Aorta (tissue), 5 donors: Measurements from ENCODE around the gene BGN. TPM values are rescaled to one million over a fixed set of nuclear protein-coding genes. Genes with fewer than 3 reads are reported as not detected.
A peak's percentile ranks its signal among the peaks of the same experiment; 100 is the strongest.

ENCODE experiments used
- ATAC-seq: fragments of 200-7000 bp; cut with Tn5 transposase; one replicate; pipeline ENCODE4 v1.9.1; 2022; ENCODE audit warnings: moderate library complexity; ENCODE audit not compliant: low FRiP score
- DNase-seq, 2 donors: peaks; one replicate each; pipeline ENCODE4 v3.0.0-alpha.2; 2020
- H3K27ac ChIP-seq, 2 donors: one replicate each; pipeline ENCODE4 v1.5.1; 2013; ENCODE audit warnings: low read length in 2 of 2, mild to moderate bottlenecking in 2 of 2, moderate library complexity in 2 of 2, control low read depth in 1 of 2, inconsistent platforms in 1 of 2, low read depth in 1 of 2
- H3K27me3 ChIP-seq, 2 donors: one replicate each; pipeline ENCODE4 v1.6.1; 2013; ENCODE audit warnings: control low read depth in 1 of 2, low read length in 1 of 2, mild to moderate bottlenecking in 1 of 2, moderate library complexity in 1 of 2; ENCODE audit not compliant: insufficient read depth in 2 of 2, control insufficient read depth in 1 of 2
- H3K36me3 ChIP-seq, 2 donors: one replicate each; pipeline ENCODE4 v1.6.1; 2013; ENCODE audit warnings: control low read depth in 1 of 2, low read length in 1 of 2, mild to moderate bottlenecking in 1 of 2; ENCODE audit not compliant: insufficient read depth in 2 of 2, control insufficient read depth in 1 of 2
- H3K4me1 ChIP-seq, 2 donors: one replicate each; pipeline ENCODE4 v1.6.1; 2013; ENCODE audit warnings: low read length in 2 of 2, control low read depth in 1 of 2, mild to moderate bottlenecking in 1 of 2, moderate library complexity in 1 of 2; ENCODE audit not compliant: insufficient read depth in 2 of 2, control insufficient read depth in 1 of 2
- H3K4me3 ChIP-seq, 2 donors: one replicate each; pipeline ENCODE4 v1.5.1; 2013; ENCODE audit warnings: low read length in 2 of 2, control low read depth in 1 of 2, mild to moderate bottlenecking in 1 of 2
- H3K9me3 ChIP-seq: one replicate; pipeline ENCODE4 v1.6.1; 2013; ENCODE audit warnings: mild to moderate bottlenecking, low read length; ENCODE audit not compliant: control insufficient read depth
- WGBS, 2 donors: extraction: QIAGEN DNeasy Blood & Tissue Kit; methylation state at CpG; one replicate each; pipeline ENCODE4 v1.1.7; 2013; 5-methylcytosine and 5-hydroxymethylcytosine counted together
- intact Hi-C, 2 donors: fragments of 100-400 bp; cut with DNase I; formaldehyde crosslinking; loops; one replicate each; pipeline versions ENCODE4 v1.14.2 to v1.15.0; 2022
- polyA plus RNA-seq, 2 donors: library from polyadenylated mRNA; stranded (reverse); fragments of 200-250 nt; gene quantifications; one replicate each; pipeline ENCODE4 v1.2.3, GENCODE V29; 2013
- total RNA-seq, 2 donors: library from RNA; stranded (reverse); fragmentation: NEBNext Ultra II Directional; extraction: Animal tissue kit (Norgen Biotek cat#: 25700); gene quantifications; one replicate each; pipeline ENCODE4 v1.2.1, GENCODE V29; 2021
- donor health status: healthy with polysubstance abuse.
- donor health status: Bipolar disorder and iron deficiency.
- donor health status: DM: no; HTN: no; CAD: no.
- donor health status: DM: no; HTN: no; CAD: no.
- donor health status: DM: yes; HTN: yes; CAD: no.

BGN gene
- total and polyA plus RNA-seq, 4 donors: 1,177 to 3,171 (median 1,801) TPM

GRCh38 chrX:153493085-153493484 lies 1.7 kb upstream of the BGN start:
- intact Hi-C loops: no loop called here
- H3K4me1 ChIP-seq: no peaks in the 10 kb centered on the region
- no peaks in the 10 kb centered on the region for H3K9me3 ChIP-seq
- H3K27ac ChIP-seq: peak overlapping the region in 1 of 2 donors; percentile 31
- 65 to 66% methylated on average over 11 of the region's 11 CpGs for WGBS, 2 donors
- H3K4me3 ChIP-seq: no peak overlapping the region
- H3K27me3 ChIP-seq: no peaks in the 10 kb centered on the region
- no peaks in the 10 kb centered on the region for H3K36me3 ChIP-seq
- no peak for DNase-seq
- no peak for ATAC-seq

- Histone ChIP-seq H3K27ac (peak overlapping the region; percentile 31 to 77), H3K4me3 (no peak overlapping the region), H3K27me3 (no peaks in the 10 kb centered on the region), H3K36me3 (no peaks in the 10 kb centered on the region), H3K9me3 (no peaks in the 10 kb centered on the region), H3K4me1 (no peaks in the 10 kb centered on the region)
- 14 to 48% methylated on average over 12 of the region's 12 CpGs for WGBS, 2 donors
- DNase-seq (no peak), ATAC-seq (no peak)
- intact Hi-C loops: no loop called here
Observed at GRCh38 chrX:153494061-153494460, 719 bp upstream of the BGN start.

- no peaks in the 10 kb centered on the region for H3K36me3 ChIP-seq
- intact Hi-C loops: no loop called here
- H3K27ac ChIP-seq: peak overlapping the region in 1 of 2 donors; percentile 80
- H3K4me1 ChIP-seq: no peaks in the 10 kb centered on the region
- peak overlapping the region; percentile 48 to 79 for H3K4me3 ChIP-seq
- ATAC-seq: peak; percentile 49
- H3K27me3 ChIP-seq: no peaks in the 10 kb centered on the region
- DNase-seq: peak in 1 of 2 donors; percentile 87
- 4 to 37% methylated on average over 17 of the region's 17 CpGs for WGBS, 2 donors
- no peaks in the 10 kb centered on the region for H3K9me3 ChIP-seq
Observed at GRCh38 chrX:153495362-153495751, 577 bp downstream of the BGN start.

GRCh38 chrX:153495903-153496589 lies 1.3 kb downstream of the BGN start:
- 6 to 49% methylated on average over 18 of the region's 18 CpGs for WGBS, 2 donors
- peak overlapping the region in 1 of 2 donors; percentile 80 for H3K27ac ChIP-seq
- H3K27me3 ChIP-seq: no peaks in the 10 kb centered on the region
- H3K4me1 ChIP-seq: no peaks in the 10 kb centered on the region
- no peak for DNase-seq
- no peaks in the 10 kb centered on the region for H3K36me3 ChIP-seq
- no peak for ATAC-seq
- H3K4me3 ChIP-seq: peak overlapping the region; percentile 48 to 79
- intact Hi-C loops: loop anchor here in 1 of 2 donors (1.0 kb wide), 1 partner anchor 25 kb away; no protein-coding TSS in a partner anchor
- no peaks in the 10 kb centered on the region for H3K9me3 ChIP-seq

GRCh38 chrX:153496590-153496959 lies 1.8 kb downstream of the BGN start:
- intact Hi-C loops: loop anchor here in 1 of 2 donors (1.0 kb wide), 1 partner anchor 25 kb away; no protein-coding TSS in a partner anchor
- Histone ChIP-seq H3K27ac (peak overlapping the region in 1 of 2 donors; percentile 80), H3K4me1 (no peaks in the 10 kb centered on the region)

GRCh38 chrX:153498453-153498852 lies 3.7 kb downstream of the BGN start:
- Histone ChIP-seq H3K36me3 (no peaks in the 10 kb centered on the region), H3K27me3 (no peaks in the 10 kb centered on the region), H3K4me1 (no peaks in the 10 kb centered on the region), H3K9me3 (no peaks in the 10 kb centered on the region), H3K4me3 (no peak overlapping the region), H3K27ac (no peak overlapping the region)
- ATAC-seq (no peak), DNase-seq (no peak)
- intact Hi-C loops: no loop called here
- WGBS, 2 donors: 13 to 46% methylated on average over 7 of the region's 7 CpGs

More at GRCh38 chrX:153496590-153496959, 1.8 kb downstream of the BGN start:
- H3K36me3 ChIP-seq: no peaks in the 10 kb centered on the region
- DNase-seq (no peak), ATAC-seq (no peak)
- H3K9me3 ChIP-seq: no peaks in the 10 kb centered on the region
- H3K4me3 ChIP-seq: peak overlapping the region; percentile 48 to 79
- H3K27me3 ChIP-seq: no peaks in the 10 kb centered on the region
- 3 to 45% methylated on average over 7 to 8 of the region's 8 CpGs for WGBS, 2 donors

GRCh38 chrX:153499341-153499740 lies 4.6 kb downstream of the BGN start:
- 5 to 45% methylated on average over 15 of the region's 15 CpGs for WGBS, 2 donors
- Histone ChIP-seq H3K4me3 (no peak overlapping the region), H3K9me3 (no peaks in the 10 kb centered on the region), H3K4me1 (no peaks in the 10 kb centered on the region), H3K36me3 (no peaks in the 10 kb centered on the region), H3K27me3 (no peaks in the 10 kb centered on the region), H3K27ac (peak overlapping the region in 1 of 2 donors; percentile 62)
- no peak for DNase-seq
- intact Hi-C loops: no loop called here
- ATAC-seq: no peak

GRCh38 chrX:153499876-153500275 lies 5.1 kb downstream of the BGN start:
- intact Hi-C loops: no loop called here
- H3K4me3 ChIP-seq: no peak overlapping the region
- H3K4me1 ChIP-seq: no peaks in the 10 kb centered on the region
- WGBS, 2 donors: 5 to 30% methylated on average over 17 of the region's 17 CpGs
- H3K27me3 ChIP-seq: no peaks in the 10 kb centered on the region
- ATAC-seq (peak; percentile 28), DNase-seq (no peak)
- H3K27ac ChIP-seq: peak overlapping the region in 1 of 2 donors; percentile 62
- H3K9me3 ChIP-seq: no peaks in the 10 kb centered on the region
- no peaks in the 10 kb centered on the region for H3K36me3 ChIP-seq

- 32 to 59% methylated on average over 9 of the region's 9 CpGs for WGBS, 2 donors
- ATAC-seq (no peak), DNase-seq (no peak)
- Histone ChIP-seq H3K27ac (peak overlapping the region in 1 of 2 donors; percentile 79), H3K9me3 (no peaks in the 10 kb centered on the region), H3K27me3 (no peaks in the 10 kb centered on the region), H3K36me3 (no peaks in the 10 kb centered on the region), H3K4me1 (no peaks in the 10 kb centered on the region), H3K4me3 (no peak overlapping the region)
- intact Hi-C loops: no loop called here
Observed at GRCh38 chrX:153500676-153501280, 6.0 kb downstream of the BGN start.
